Measurements from ENCODE around the gene RNF220.

The RNF220 gene

DNA sequence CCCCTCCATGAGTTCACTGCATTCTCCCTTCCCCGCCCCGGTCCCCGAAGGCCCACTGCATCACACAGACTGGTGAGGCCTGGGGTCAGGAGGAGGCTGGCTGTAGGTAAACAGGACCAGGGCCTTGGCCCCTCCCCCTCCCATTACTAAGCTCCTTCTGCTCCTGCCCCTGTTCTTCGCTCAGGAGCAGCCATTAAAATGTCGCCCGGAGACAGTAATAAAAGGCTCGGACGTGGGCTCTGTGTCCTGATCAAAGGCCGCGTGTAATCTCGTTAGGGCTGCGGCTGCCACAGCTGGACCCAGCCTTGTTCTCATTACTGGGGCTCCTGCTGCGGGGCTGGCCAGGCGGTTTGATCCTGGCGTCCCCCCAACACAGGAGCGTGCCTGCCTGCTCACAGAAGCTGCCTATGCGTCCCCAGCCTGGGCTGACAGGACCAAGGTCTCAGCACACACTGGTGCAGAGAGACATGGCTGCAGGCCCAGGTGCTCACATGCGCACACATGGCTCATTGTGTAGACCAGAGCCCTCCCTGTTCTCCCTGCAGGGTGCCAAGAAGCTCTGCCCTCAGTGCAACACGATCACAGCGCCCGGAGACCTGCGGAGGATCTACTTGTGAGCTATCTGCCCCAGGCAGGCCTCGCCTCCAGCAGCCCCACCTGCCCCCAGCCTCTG, 245.2 kb downstream of the RNF220 start:
- H3K27ac ChIP-seq, result no peak overlapping the region
- TF ChIP-seq, protein P1, sequence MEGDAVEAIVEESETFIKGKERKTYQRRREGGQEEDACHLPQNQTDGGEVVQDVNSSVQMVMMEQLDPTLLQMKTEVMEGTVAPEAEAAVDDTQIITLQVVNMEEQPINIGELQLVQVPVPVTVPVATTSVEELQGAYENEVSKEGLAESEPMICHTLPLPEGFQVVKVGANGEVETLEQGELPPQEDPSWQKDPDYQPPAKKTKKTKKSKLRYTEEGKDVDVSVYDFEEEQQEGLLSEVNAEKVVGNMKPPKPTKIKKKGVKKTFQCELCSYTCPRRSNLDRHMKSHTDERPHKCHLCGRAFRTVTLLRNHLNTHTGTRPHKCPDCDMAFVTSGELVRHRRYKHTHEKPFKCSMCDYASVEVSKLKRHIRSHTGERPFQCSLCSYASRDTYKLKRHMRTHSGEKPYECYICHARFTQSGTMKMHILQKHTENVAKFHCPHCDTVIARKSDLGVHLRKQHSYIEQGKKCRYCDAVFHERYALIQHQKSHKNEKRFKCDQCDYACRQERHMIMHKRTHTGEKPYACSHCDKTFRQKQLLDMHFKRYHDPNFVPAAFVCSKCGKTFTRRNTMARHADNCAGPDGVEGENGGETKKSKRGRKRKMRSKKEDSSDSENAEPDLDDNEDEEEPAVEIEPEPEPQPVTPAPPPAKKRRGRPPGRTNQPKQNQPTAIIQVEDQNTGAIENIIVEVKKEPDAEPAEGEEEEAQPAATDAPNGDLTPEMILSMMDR (IDR thresholded peaks at IDR 0.05), result no peak
- H3K4me3 ChIP-seq, result no peak overlapping the region
- no peak for DNase-seq (ENCODE audit: low spot score)

- Histone ChIP-seq H3K4me3 (no peak overlapping the region), H3K27ac (no peak overlapping the region)
- no peak for DNase-seq (ENCODE audit: low spot score)
- TF ChIP-seq, protein P1 (IDR thresholded peaks at IDR 0.05), result no peak
Observed at GRCh38 chr1:44651069-44651468, 246.0 kb downstream of the RNF220 start.

- no peak for DNase-seq (ENCODE audit: low spot score)
- Histone ChIP-seq H3K27ac (no peak overlapping the region), H3K4me3 (no peak overlapping the region)
- TF ChIP-seq, protein P1 (IDR thresholded peaks at IDR 0.05), result peak; percentile 94
Observed at GRCh38 chr1:44652445-44653106, 247.5 kb downstream of the RNF220 start.

DNA sequence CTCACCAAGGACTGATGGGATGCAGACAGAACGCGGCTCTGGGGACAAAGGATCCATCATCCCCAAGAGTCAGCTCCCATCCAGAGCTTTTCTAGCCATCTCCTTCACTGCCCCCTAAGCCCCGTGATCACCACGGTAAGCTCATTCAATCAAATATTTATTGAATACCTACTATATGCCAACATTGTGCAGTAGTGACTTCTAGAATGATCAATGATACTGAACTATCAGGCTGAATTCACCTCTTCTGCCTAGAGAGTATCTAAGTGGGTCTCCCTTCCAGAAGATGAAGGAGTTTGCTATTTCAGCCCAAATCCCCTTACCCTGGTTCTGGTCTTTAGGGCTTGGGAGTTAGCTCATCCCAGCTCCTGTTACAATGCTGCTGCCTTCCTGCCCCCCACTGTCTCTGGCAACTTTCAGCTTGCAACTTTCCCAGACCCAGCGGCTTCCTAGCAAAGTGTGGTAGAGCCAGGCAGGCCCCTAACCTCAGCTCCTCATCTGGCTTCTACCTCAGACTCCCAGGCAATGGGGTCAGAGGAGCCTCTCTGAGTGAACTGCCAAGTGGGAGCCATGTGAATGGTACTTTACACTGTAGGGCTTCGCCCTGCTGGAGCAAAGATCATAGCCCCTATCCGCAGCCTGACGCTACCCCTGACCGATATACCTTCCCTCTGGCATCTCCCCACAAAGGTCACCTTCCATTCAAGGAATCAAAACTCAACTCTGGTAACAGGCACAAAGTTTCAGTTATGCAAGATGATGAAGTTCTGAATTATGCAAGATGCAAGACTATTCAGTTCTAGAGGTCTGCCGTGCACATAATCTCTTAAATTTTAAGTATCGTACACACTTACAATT, 248.3 kb downstream of the RNF220 start:
- TF ChIP-seq, protein P1 (IDR thresholded peaks at IDR 0.05), result no peak
- no peak overlapping the region for H3K27ac ChIP-seq
- no peak overlapping the region for H3K4me3 ChIP-seq
- DNase-seq (ENCODE audit: low spot score), result no peak

- DNase-seq (ENCODE audit: low spot score), result no peak
- TF ChIP-seq, protein P1 (IDR thresholded peaks at IDR 0.05), result no peak
- Histone ChIP-seq H3K4me3 (no peak overlapping the region), H3K27ac (no peak overlapping the region)
Observed at GRCh38 chr1:44654621-44655187, 249.6 kb downstream of the RNF220 start.

- DNase-seq (ENCODE audit: low spot score), result no peak
- TF ChIP-seq, protein P1 (IDR thresholded peaks at IDR 0.05), result no peak
- no peak overlapping the region for H3K27ac ChIP-seq
Observed at GRCh38 chr1:44655609-44656008, 250.6 kb downstream of the RNF220 start.

More at GRCh38 chr1:44655609-44656008, 250.6 kb downstream of the RNF220 start:
- no peak overlapping the region for H3K4me3 ChIP-seq

All from coronary artery (tissue), 2 donors.